K562 (cell line): ENCODE measurements around the gene DAPK1. TPM values are rescaled to one million over a fixed set of nuclear protein-coding genes. Genes with fewer than 3 reads are reported as not detected.
A peak's percentile ranks its signal among the peaks of the same experiment; 100 is the strongest.

Experiments
- CHD1 ChIP-seq: fragments of 200-600 bp; sonication (generic); IDR thresholded peaks from one replicate; pipeline ENCODE4 v1.6.1; 2012; ENCODE audit warnings: mild to moderate bottlenecking, moderate library complexity, low read length, inconsistent platforms
- CREB1 ChIP-seq, 2 experiments: sonication (generic) in 1 of 2; formaldehyde crosslinking in 1 of 2; IDR thresholded peaks; 2 replicates each; pipeline versions ENCODE4 v1.6.1 to v1.8.0; 2012 to 2022; ENCODE audit warnings: inconsistent platforms in 1 of 2, mild to moderate bottlenecking in 1 of 2, missing genetic modification reagents in 1 of 2, moderate library complexity in 1 of 2
- EWSR1 ChIP-seq: fragments of 450-650 bp; IDR thresholded peaks from 2 replicates; pipeline ENCODE4 v1.6.1; 2018; ENCODE audit warnings: borderline replicate concordance, mild to moderate bottlenecking, low read depth, moderate library complexity; ENCODE audit not compliant: partially characterized antibody
- GABPA ChIP-seq: fragments of 200-800 bp; sonication (Bioruptor generic); conservative IDR thresholded peaks from 2 replicates; pipeline ENCODE4 v1.6.1; 2016; ENCODE audit warnings: low read depth, missing genetic modification characterization, missing compliant biosample characterization
- GABPB1 ChIP-seq: sonication (generic); formaldehyde crosslinking; IDR thresholded peaks from 2 replicates; pipeline ENCODE4 v1.8.0; 2022; ENCODE audit warnings: mild to moderate bottlenecking, missing genetic modification reagents
- KLF6 ChIP-seq: fragments of 250-450 bp; sonication (Bioruptor Pico); IDR thresholded peaks from 2 replicates; pipeline ENCODE4 v1.4.0; 2020; ENCODE audit warnings: mild to moderate bottlenecking, moderate library complexity, borderline replicate concordance
- RBFOX2 ChIP-seq: fragments of 200-400 bp; formaldehyde crosslinking; IDR thresholded peaks from 2 replicates; pipeline ENCODE4 v1.6.1; 2017; ENCODE audit warnings: low read depth, mild to moderate bottlenecking, low read length, moderate library complexity
- SIN3A ChIP-seq, 2 experiments: fragments of 150-350 bp in 1 of 2; IDR thresholded peaks; 2 replicates each; pipeline ENCODE4 v1.6.1; 2011 to 2016; ENCODE audit warnings: borderline replicate concordance in 2 of 2, low read depth in 2 of 2, low read length in 2 of 2, mild to moderate bottlenecking in 2 of 2, moderate library complexity in 2 of 2; ENCODE audit not compliant: control insufficient read depth in 1 of 2
- SOX6 ChIP-seq: fragments of 450-650 bp; IDR thresholded peaks from 2 replicates; pipeline ENCODE4 v1.6.1; 2014; ENCODE audit warnings: mild to moderate bottlenecking
- TAF9B ChIP-seq: fragments of 450-650 bp; IDR thresholded peaks from 2 replicates; pipeline ENCODE4 v1.6.1; 2018; ENCODE audit warnings: mild to moderate bottlenecking; ENCODE audit not compliant: partially characterized antibody
- ZNF12 ChIP-seq: sonication (generic); formaldehyde crosslinking; IDR thresholded peaks from 2 replicates; pipeline ENCODE4 v1.4.0; 2020; ENCODE audit warnings: mild to moderate bottlenecking, missing genetic modification reagents
- ZNF282 ChIP-seq: sonication (generic); formaldehyde crosslinking; IDR thresholded peaks from 2 replicates; pipeline ENCODE4 v1.8.1; 2023; ENCODE audit warnings: missing genetic modification reagents
- ZNF764 ChIP-seq: fragments of 250-450 bp; sonication (Bioruptor Pico); IDR thresholded peaks from 2 replicates; pipeline ENCODE4 v1.4.0; 2020; ENCODE audit warnings: low read depth, mild to moderate bottlenecking, moderate library complexity
- polyA plus RNA-seq, 8 experiments: library from polyadenylated mRNA; depleted of rRNA in 4 of 8; stranded (reverse) in 5 of 8; unstranded in 3 of 8; fragments of >200 nt; fragmentation: Nextera tagmentation in 2 of 8; fragmentation: Illumina TruSeq in 1 of 8; extraction: Ambion mirVana in 2 of 8; extraction: Trizol in 1 of 8; gene quantifications; 2 replicates each; pipeline versions ENCODE4 v1.2.1 to v1.2.3, GENCODE V29; 2011 to 2014; ENCODE audit warnings: inconsistent platforms in 1 of 8, missing spikeins in 1 of 8
- total RNA-seq, 7 experiments: library from RNA; depleted of rRNA in 6 of 7; stranded (reverse); fragments of >200 nt in 6 of 7; fragmentation: Illumina TruSeq in 2 of 7; extraction: Trizol in 2 of 7; gene quantifications; 2 replicates each; pipeline versions ENCODE4 v1.2.1 to v1.2.3, GENCODE V29; 2011 to 2021; ENCODE audit warnings: low replicate concordance in 1 of 7
- TF ChIP-seq, protein P1 (sequence below): fragments of 250-450 bp; sonication (Bioruptor Pico); IDR thresholded peaks from 2 replicates; pipeline ENCODE4 v1.4.0; 2020
- TF ChIP-seq, protein P2 (sequence below): fragments of 450-650 bp; conservative IDR thresholded peaks from 2 replicates; pipeline ENCODE4 v1.6.1; 2016; ENCODE audit warnings: missing genetic modification characterization, low read depth, mild to moderate bottlenecking, control low read depth, missing compliant biosample characterization
- TF ChIP-seq, protein P3 (sequence below): sonication (generic); formaldehyde crosslinking; IDR thresholded peaks from 2 replicates; pipeline ENCODE4 v1.8.0; 2022; ENCODE audit warnings: missing genetic modification reagents, mild to moderate bottlenecking, borderline replicate concordance
- TF ChIP-seq, protein P4 (sequence below): fragments of 250-450 bp; sonication (Bioruptor Pico); IDR thresholded peaks from 2 replicates; pipeline ENCODE4 v1.5.1; 2021; ENCODE audit warnings: mild to moderate bottlenecking

DAPK1 gene
- total and polyA plus RNA-seq, 9 of the 15 experiments (the other 6 are each of a cell fraction or from before 2014, with no cell fraction given): 1.7 to 26.4 (median 15.8) TPM

DNA sequence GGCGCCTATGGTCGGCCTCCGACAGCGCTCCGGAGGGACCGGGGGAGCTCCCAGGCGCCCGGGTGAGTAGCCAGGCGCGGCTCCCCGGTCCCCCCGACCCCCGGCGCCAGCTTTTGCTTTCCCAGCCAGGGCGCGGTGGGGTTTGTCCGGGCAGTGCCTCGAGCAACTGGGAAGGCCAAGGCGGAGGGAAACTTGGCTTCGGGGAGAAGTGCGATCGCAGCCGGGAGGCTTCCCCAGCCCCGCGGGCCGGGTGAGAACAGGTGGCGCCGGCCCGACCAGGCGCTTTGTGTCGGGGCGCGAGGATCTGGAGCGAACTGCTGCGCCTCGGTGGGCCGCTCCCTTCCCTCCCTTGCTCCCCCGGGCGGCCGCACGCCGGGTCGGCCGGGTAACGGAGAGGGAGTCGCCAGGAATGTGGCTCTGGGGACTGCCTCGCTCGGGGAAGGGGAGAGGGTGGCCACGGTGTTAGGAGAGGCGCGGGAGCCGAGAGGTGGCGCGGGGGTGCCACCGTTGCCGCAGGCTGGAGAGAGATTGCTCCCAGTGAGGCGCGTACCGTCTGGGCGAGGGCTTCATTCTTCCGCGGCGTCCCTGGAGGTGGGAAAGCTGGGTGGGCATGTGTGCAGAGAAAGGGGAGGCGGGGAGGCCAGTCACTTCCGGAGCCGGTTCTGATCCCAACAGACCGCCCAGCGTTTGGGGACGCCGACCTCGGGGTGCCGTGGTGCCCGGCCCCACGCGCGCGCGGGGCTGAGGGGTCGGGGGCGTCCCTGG is 561 bp downstream of the DAPK1 start (continued):
- TF ChIP-seq, protein P1, sequence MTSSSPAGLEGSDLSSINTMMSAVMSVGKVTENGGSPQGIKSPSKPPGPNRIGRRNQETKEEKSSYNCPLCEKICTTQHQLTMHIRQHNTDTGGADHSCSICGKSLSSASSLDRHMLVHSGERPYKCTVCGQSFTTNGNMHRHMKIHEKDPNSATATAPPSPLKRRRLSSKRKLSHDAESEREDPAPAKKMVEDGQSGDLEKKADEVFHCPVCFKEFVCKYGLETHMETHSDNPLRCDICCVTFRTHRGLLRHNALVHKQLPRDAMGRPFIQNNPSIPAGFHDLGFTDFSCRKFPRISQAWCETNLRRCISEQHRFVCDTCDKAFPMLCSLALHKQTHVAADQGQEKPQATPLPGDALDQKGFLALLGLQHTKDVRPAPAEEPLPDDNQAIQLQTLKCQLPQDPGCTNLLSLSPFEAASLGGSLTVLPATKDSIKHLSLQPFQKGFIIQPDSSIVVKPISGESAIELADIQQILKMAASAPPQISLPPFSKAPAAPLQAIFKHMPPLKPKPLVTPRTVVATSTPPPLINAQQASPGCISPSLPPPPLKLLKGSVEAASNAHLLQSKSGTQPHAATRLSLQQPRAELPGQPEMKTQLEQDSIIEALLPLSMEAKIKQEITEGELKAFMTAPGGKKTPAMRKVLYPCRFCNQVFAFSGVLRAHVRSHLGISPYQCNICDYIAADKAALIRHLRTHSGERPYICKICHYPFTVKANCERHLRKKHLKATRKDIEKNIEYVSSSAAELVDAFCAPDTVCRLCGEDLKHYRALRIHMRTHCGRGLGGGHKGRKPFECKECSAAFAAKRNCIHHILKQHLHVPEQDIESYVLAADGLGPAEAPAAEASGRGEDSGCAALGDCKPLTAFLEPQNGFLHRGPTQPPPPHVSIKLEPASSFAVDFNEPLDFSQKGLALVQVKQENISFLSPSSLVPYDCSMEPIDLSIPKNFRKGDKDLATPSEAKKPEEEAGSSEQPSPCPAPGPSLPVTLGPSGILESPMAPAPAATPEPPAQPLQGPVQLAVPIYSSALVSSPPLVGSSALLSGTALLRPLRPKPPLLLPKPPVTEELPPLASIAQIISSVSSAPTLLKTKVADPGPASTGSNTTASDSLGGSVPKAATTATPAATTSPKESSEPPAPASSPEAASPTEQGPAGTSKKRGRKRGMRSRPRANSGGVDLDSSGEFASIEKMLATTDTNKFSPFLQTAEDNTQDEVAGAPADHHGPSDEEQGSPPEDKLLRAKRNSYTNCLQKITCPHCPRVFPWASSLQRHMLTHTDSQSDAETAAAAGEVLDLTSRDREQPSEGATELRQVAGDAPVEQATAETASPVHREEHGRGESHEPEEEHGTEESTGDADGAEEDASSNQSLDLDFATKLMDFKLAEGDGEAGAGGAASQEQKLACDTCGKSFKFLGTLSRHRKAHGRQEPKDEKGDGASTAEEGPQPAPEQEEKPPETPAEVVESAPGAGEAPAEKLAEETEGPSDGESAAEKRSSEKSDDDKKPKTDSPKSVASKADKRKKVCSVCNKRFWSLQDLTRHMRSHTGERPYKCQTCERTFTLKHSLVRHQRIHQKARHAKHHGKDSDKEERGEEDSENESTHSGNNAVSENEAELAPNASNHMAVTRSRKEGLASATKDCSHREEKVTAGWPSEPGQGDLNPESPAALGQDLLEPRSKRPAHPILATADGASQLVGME (CRISPR knock-in tag): no peak
- TF ChIP-seq, protein P2, sequence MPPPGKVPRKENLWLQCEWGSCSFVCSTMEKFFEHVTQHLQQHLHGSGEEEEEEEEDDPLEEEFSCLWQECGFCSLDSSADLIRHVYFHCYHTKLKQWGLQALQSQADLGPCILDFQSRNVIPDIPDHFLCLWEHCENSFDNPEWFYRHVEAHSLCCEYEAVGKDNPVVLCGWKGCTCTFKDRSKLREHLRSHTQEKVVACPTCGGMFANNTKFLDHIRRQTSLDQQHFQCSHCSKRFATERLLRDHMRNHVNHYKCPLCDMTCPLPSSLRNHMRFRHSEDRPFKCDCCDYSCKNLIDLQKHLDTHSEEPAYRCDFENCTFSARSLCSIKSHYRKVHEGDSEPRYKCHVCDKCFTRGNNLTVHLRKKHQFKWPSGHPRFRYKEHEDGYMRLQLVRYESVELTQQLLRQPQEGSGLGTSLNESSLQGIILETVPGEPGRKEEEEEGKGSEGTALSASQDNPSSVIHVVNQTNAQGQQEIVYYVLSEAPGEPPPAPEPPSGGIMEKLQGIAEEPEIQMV: no peak
- TF ChIP-seq GABPA (tag) (peak; percentile 32; the same call in 1 of the 2 replicates), ZNF12 (no peak), SIN3A (IDR thresholded peaks at IDR 0.05; ENCODE audit: borderline replicate concordance in 2 of 2, control insufficient read depth in 1 of 2, low read depth in 2 of 2, low read length in 2 of 2) (no peak), ZNF282 (no peak), ZNF764 (CRISPR knock-in tag) (no peak), GABPB1 (CRISPR knock-in tag) (0 out of 2 replicates have a peak, but pooled peaks have one; percentile 26), KLF6 (CRISPR knock-in tag) (peak; percentile 62; the same call in 1 of the 2 replicates), TAF9B (no peak), SOX6 (no peak), CHD1 (peak; percentile 53), CREB1 (IDR thresholded peaks at IDR 0.05) (no peak), CREB1 (CRISPR knock-in tag; IDR thresholded peaks at IDR 0.05) (no peak), EWSR1 (no peak), RBFOX2 (peak; percentile 76)
- TF ChIP-seq, protein P3, sequence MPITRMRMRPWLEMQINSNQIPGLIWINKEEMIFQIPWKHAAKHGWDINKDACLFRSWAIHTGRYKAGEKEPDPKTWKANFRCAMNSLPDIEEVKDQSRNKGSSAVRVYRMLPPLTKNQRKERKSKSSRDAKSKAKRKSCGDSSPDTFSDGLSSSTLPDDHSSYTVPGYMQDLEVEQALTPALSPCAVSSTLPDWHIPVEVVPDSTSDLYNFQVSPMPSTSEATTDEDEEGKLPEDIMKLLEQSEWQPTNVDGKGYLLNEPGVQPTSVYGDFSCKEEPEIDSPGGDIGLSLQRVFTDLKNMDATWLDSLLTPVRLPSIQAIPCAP: no peak
- TF ChIP-seq, protein P4, sequence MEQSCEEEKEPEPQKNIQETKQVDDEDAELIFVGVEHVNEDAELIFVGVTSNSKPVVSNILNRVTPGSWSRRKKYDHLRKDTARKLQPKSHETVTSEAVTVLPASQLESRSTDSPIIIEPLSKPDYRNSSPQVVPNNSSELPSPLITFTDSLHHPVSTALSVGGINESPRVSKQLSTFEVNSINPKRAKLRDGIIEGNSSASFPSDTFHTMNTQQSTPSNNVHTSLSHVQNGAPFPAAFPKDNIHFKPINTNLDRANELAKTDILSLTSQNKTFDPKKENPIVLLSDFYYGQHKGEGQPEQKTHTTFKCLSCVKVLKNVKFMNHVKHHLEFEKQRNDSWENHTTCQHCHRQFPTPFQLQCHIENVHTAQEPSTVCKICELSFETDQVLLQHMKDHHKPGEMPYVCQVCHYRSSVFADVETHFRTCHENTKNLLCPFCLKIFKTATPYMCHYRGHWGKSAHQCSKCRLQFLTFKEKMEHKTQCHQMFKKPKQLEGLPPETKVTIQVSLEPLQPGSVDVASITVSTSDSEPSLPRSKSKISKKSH: no peak
